Stomach (tissue), 4 donors: ENCODE measurements around the gene NRM.

Source experiments
- POLR2A ChIP-seq, 4 donors: fragments of 450-650 bp; IDR thresholded peaks; one replicate each; pipeline ENCODE4 v1.6.1; 2016; ENCODE audit warnings: antibody characterized with exemption in 4 of 4, control low read depth in 2 of 4, mild to moderate bottlenecking in 1 of 4, moderate library complexity in 1 of 4
- POLR2AphosphoS5 ChIP-seq, 3 donors: sonication (generic); formaldehyde crosslinking; IDR thresholded peaks; one replicate each; pipeline ENCODE4 v1.6.1; 2016; ENCODE audit warnings: antibody characterized with exemption in 3 of 3
- TF ChIP-seq, protein P1 (sequence below), 7 experiments: fragments of 450-650 bp in 4 of 7; fragments of 200-600 bp in 3 of 7; sonication (generic) in 3 of 7; IDR thresholded peaks; one replicate each; pipeline ENCODE4 v1.5.1; 2016 to 2019; ENCODE audit warnings: antibody characterized with exemption in 7 of 7, control low read depth in 2 of 7, mild to moderate bottlenecking in 1 of 7

DNA sequence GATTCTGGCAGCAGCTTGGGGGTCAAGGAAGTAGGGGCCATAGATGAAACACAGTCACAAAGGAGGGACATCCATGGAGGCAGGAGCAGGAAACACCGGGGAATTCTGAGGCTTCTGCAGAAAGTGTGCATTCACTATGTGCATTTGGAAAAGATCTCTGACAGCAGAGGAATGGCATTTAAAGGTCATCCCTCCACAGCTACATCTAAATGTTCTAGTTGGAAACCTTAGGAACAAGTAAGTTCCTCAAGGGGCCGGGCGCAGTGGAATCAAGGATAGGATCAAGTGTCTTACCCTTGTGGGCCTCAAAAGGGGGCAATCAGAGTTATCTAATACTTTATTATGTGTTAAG, 35.1 kb downstream of the NRM start:
- no peak for TF ChIP-seq POLR2AphosphoS5 (IDR thresholded peaks at IDR 0.05)
- TF ChIP-seq, protein P1, sequence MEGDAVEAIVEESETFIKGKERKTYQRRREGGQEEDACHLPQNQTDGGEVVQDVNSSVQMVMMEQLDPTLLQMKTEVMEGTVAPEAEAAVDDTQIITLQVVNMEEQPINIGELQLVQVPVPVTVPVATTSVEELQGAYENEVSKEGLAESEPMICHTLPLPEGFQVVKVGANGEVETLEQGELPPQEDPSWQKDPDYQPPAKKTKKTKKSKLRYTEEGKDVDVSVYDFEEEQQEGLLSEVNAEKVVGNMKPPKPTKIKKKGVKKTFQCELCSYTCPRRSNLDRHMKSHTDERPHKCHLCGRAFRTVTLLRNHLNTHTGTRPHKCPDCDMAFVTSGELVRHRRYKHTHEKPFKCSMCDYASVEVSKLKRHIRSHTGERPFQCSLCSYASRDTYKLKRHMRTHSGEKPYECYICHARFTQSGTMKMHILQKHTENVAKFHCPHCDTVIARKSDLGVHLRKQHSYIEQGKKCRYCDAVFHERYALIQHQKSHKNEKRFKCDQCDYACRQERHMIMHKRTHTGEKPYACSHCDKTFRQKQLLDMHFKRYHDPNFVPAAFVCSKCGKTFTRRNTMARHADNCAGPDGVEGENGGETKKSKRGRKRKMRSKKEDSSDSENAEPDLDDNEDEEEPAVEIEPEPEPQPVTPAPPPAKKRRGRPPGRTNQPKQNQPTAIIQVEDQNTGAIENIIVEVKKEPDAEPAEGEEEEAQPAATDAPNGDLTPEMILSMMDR (IDR thresholded peaks at IDR 0.05), result no peak
- no peak for TF ChIP-seq POLR2A (IDR thresholded peaks at IDR 0.05)
